ENCODE measurements around the gene SIVA1.

DNA sequence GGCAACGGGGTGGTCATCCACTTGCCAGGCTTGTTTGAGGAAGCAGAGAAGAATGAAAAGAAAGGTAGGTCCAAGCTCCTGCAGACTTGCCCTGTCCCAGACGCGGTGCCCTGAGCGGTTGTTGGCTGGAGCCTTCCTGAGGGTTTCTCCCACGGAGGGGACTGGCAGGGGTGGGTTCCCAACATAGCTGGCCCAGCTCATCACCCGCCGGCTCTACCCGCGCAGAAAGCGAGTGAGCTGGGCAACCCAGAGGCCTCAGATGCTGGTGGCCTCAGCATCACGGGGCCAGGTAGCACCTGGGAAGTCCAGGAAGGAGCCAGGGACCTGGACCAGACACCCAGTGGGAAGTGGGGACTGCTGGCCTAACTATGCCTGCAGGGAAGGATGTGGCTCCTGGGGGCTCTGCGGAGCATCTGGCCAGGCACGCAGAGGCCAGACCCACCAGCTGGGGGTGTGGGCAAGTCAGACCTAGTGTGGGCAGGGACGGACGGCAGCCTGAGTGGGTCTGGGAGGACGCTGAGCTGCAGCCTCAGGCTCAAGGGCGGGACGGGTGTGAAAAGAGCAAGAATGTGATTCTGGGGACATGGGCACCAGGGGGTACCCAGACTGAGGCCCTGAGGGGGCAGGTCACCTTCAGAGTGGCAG lies 14.4 kb upstream of the SIVA1 start:
- no peak for TF ChIP-seq TARDBP (IDR thresholded peaks at IDR 0.05)
- TF ChIP-seq FOXA1 (IDR thresholded peaks at IDR 0.05) = no peak
- TF ChIP-seq FOXK2 (IDR thresholded peaks at IDR 0.05) = no peak
- no peak for TF ChIP-seq BHLHE40 (IDR thresholded peaks at IDR 0.05; ENCODE audit: borderline replicate concordance)
- TF ChIP-seq FOXM1 (IDR thresholded peaks at IDR 0.05; ENCODE audit: borderline replicate concordance) = no peak
